ENCODE results near the gene MYORG.
"Not testable (repeated sequence)": the region's sequence is repeated elsewhere in the genome, so short reads cannot be mapped to it uniquely, and the experiment has no call there.

MYORG gene

DNA sequence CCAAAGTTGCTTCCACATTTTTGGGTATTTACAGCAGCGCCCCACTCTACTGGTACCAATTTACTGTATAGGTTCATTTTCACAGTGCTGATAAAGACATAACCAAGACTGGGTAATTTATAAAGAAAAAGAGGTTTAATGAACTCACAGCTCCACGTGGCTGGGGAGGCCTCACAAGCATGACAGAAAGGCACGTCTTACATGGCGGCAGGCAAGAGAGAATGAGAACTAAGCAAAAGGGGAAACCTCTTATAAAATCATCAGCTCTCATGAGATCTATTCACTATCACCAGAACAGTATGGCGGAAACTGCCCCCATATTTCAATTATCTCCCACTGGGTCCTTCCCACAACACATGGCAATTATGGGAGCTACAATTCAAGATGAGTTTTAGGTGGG is 7.9 kb downstream of the MYORG start:
- DNase-seq (ENCODE audit: low read depth), result not testable (repeated sequence)

DNA sequence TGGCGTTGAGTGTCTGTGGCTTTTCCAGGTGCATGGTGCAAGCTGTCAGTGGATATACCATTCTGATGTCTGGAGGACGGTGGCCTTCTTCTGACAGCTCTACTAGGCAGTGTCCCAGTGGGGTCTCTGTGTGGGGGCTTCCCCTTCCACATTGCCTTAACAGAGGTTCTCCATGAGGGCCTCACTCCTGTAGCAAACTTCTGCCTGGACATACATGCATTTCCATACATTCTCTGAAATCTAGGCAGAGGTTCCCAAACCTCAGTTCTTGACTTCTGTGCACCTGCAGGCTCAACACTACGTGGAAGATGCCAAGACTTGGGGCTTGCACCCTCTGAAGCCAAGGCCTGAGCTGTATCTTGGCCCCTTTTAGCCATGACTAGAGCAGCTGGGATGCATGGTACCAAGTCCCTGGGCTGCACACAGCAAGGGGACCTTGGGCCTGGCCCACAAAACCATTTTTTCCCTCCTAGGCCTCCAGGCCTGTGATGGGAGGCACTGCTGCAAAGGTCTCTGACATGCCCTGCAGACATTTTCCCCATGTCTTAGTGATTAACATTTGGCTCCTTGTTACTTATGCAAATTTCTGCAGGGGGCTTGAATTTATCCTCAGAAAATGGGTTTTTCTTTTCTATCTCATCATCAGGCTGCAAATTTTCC is 8.8 kb downstream of the MYORG start:
- DNase-seq (ENCODE audit: low read depth), result not testable (repeated sequence)

DNA sequence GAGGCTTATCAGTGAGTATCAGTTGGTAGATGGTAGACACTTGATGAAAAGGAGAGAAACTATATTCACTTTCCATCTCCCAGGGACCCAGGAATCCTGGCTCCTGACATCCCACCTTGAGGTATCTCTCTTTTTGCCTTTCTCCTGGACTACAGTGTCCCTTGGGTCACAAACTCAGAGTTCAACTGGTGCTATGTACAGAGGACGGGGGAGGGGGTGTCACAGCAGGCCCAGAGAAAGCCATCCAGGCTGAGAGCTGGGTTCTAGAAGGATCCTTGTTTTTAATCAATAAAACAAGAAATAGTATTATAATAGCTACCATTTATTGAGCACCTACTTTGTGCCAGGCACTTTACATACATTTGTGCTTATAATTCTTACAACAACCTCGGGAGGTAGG is 10.3 kb downstream of the MYORG start:
- DNase-seq (ENCODE audit: low read depth), result no peak

DNA sequence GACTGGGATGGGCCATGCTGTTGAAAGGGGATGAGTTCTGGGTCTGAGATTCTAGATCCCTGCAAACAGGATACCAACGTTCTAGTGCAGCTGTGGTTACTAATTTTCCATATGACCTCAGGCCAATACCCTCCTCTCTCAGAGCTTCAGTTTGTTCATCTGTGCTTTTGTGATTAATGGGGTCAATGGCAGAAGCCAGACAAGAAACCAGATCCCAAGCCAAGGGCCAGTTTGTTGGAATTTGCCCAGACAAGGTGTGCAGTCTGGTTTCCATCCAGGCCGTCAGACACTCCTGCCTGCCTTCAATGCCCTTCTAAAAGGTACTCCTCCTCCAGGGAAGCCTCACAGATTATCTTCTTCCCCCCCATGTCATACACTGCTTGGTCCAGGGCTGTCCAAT is 11.4 kb downstream of the MYORG start:
- DNase-seq (ENCODE audit: low read depth), result no peak

DNA sequence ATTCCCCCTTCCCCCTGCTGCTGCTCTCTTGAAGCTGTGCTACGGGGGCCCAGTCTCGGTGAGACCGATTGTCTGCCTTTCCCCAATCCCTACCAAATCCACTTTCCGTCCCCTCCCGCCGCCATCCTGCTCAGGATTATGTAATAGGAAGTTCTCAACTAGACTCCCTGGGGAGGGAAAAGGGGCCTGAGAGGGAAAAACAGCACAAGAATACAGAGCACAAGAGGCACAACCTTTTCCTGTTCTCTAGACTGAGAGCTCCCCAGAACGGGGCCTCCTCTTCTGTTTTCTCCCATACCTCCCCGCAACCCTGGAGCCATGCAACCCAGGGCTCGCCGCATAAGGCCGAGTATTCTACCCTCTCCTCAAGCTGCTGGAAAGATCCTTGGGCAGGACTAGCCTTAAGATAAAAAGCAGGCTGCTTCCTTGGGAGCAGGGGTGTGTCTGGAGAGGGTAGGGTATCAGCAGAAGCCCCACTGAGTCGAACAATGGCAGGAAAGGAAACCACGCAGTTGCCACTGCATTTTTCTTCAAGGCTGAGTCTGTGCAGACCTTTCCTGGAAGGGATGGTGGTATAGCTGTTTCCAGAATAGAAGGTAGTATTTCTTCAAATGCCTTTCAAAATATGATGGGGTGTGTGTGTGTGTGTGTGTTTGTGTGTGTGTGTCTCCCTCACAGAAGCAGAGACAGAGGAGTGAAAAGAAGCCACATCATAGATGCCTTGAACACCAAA is 12.9 kb downstream of the MYORG start:
- no peak for DNase-seq (ENCODE audit: low read depth)

DNA sequence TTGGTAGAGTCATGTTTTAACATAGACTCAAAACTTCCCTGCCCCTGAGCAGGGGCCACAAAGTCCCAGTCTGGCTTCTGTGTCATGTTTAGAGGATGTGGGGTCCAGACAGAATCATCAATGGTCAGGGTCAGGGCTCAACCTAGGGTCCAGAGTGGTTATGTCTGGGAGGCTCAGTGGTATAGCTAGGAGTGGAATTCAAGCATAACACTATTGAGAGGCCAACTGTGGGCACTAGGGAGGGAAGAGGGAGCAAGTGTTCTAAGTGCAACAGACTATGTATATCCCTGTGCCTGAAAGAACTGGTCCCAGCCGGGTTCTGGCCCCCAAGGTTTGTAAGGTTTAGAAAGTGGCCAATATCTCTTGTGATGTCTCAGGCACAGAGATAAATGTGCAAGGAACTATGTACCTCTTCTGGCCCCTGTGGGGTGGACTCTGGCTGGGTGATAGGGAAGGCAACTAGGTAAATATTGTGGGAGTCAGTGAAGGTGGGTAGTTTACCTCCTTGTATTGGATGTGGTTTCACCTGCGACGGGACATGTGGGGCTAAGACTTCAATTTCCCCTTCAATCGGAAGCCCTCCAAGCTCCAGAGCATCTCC is 14.0 kb downstream of the MYORG start:
- no peak for DNase-seq (ENCODE audit: low read depth)

DNA sequence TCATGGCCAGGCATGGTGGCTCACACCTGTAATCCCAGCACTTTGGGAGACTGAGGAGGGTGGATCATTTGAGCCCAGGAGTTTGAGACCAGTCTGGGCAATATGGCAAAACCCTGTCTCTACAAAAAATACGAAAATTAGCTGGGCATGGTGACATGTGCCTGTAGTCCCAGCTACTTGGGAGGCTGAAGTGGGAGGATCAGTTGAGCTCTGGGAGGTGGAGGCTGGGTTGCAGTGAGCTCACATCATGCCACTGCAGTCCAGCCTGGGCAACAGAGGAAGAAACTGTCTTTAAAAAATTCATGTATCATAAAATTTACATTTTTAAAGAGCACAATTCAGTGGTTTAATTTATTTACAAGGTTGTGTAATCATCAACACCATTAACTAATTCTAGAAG is 23.7 kb downstream of the MYORG start:
- not testable (repeated sequence) for DNase-seq (ENCODE audit: low read depth)

DNA sequence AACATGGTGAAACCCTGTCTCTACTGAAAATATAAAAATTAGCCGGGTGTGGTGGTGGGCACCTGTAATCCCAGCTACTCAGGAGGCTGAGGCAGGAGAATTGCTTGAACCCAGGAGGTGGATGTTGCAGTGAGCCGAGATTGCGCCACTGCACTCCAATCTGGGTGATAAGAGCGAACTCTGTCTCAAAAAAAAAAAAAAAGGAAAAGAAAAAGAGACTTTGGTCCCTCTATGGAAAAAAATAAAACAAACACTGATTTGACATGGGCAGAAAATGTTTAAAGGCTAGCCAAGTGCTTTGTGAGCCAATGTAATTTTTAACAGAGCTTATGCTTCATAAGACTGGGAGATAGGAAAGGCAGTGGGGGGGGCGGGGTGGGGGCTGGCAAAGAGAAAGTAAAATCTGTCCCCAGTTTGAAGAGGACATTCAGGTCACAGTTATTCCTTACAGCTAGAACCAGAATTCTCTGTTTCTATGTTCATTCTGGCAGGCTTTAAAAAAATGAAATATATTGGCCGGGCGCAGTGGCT is 24.5 kb downstream of the MYORG start:
- not testable (repeated sequence) for DNase-seq (ENCODE audit: low read depth)

DNA sequence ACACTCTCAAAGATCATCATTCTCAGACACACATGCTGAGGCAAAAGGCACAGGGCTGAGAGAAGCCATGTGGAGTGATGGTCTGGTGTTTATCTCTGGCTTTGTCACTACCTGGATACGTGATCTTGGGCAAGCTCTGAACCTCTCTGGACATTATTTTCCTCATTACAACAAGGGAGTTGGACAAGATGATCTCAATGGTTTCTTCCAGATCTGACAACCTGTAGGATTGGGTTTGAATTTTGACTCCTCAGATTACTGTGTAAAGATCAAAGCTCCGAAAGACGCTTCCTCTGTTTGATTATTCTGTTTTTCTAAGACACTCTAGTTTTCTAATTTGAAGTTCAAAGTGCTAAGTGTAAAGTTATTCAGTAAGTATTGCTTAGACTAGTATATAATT is 27.4 kb downstream of the MYORG start:
- DNase-seq (ENCODE audit: low read depth), result no peak

DNA sequence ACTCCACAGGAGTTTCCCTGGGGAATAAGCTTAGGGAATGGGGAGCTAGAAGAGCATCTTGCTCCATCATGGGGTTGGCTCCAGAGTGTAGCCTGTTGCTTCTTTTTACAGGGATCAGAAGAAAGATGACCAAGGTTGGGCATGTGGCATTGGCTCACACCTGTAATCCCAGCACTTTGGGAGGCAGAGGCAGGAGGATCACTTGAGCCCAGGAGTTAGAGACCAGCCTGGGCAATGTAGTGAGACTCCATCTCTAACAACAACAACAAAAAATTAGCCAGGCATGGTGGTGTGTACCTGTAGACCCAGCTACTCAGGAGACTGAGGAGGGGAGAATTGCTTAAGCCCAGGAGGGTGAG is 28.9 kb downstream of the MYORG start:
- no peak for DNase-seq (ENCODE audit: low read depth)

DNA sequence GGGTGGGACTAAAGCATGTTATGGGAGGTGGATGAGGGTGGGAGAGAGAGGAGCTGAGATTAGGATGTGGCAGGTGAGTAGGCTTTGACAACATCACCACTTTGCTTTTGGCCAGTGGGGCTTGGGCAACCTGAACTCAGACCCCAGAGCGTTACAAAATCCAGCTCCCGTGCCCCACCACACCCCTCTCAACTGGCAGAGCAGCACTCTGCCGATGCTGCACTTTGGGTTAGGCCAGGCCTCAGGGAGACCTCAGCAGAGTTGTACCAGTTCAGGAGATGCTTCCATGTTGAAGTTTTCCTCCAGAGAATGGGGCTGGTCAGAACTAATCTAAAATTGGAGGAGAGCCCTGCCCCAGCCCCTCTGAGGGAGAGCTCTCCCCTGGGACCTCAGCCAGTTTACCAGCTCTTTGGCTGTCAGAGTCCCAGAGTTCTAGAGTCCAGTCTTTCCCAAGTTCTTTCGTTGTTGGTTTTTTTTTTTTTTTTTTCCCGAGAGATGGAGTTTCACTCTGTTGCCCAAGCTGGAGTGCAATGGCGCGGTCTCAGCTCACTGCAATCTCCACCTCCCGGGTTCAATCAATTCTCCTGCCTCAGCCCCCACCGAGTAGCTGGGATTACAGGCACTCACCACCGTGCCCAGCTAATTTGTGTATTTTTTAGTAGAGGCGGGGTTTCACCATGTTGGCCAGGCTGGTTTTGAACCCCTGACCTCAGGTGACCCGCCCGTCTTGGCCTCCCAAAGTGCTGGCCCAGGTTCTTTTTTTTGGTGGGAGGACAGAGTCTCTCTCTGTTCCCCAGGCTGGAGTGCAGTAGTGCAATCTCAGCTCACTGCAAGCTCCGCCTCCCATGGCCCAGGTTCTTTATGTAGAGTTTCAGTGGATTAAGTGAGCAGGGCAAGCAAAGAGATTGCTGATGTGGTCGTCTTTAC is 29.6 kb downstream of the MYORG start:
- no peak for DNase-seq (ENCODE audit: low read depth)

DNA sequence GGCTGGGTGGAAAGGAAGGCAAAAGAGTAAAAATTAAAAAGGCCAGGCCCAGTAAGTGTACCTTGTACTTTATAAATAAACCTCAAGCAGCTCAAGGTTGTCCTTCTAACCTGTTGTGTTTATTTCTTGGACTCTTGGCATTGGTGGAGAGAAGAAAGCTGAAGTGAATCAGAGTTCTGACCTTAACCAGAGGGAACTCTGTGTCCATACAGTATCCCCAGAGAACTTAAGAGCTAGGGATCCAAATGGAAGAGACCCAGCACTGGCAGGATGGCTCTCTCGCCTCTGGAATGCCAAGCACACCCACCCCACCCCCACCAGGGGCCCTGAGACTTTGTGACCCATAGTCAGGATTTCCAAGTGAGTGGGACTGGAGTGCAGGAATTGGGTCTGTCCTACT is 33.1 kb downstream of the MYORG start:
- DNase-seq (ENCODE audit: low read depth), result no peak

DNA sequence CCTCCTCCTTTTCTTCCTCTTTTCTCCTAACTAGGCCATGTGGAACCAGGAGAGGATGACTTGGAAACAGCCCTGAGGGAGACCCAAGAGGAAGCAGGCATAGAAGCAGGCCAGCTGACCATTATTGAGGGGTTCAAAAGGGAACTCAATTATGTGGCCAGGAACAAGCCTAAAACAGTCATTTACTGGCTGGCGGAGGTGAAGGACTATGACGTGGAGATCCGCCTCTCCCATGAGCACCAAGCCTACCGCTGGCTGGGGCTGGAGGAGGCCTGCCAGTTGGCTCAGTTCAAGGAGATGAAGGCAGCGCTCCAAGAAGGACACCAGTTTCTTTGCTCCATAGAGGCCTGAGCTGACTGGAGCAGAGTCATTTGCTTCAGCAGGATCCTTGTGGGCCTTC is 33.6 kb downstream of the MYORG start:
- no peak for DNase-seq (ENCODE audit: low read depth)

DNA sequence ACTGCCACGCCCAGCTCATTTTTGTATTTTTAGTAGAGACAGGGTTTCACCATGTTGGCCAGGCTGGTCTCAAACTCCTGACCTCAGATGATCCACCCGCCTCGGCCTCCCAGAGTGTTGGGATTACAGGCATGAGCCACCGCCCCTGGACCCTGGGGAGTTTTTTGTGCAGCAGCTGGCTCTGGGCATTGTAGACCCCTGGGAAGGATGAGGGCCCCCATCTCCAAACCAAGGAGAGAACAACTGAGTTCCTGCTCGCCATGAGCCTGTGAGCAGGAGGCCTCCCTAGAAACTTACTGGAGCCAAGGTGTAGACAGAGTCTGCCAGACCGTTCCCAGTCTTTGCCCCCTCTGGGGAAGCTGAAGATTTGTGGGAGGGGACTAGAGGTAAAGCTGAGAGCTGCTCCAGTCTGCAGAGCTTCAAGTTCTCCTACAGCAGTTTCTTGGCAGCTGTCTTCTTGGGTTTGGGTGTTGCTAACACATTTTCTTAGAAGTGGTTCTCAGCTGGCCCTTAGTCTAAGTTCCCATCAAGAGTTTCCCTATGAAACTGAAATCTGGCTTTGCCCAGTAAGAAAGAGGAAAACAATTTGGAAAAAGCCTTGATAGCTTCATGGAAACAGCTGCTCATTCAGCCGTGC is 34.9 kb downstream of the MYORG start:
- no peak for DNase-seq (ENCODE audit: low read depth)

DNA sequence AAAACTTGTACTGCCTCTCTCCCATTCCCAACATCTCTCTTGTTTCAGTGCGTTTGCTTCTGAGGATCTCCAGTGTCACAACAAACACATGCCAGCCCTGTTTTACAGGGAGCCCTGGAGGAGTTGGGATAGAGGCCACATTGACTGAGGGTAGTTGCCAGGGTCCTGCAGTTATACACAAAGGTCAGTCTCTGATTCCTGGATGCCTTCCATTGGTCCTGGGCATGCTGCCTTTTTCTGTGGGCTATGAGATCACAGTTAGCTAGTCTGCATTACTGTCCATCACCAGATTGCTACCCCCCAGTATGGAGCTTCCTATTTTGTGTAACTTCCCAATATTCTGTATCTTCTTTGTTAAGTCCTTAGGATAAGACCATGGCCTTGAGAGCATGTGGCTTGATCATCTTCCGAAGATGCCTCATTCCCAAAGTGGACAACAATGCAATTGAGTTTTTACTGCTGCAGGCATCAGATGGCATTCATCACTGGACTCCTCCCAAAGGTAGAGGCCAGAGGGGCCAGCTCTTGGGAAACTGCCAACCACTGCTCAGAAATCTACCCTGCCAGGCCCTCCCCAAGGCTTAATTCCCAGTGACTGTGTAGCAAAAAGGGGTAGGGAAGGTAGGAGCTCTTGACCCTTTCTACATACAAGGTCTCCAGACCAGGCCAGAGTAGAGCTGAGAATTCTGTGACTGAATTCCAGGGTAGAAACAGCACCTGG is 37.9 kb downstream of the MYORG start:
- DNase-seq (ENCODE audit: low read depth), result no peak

DNA sequence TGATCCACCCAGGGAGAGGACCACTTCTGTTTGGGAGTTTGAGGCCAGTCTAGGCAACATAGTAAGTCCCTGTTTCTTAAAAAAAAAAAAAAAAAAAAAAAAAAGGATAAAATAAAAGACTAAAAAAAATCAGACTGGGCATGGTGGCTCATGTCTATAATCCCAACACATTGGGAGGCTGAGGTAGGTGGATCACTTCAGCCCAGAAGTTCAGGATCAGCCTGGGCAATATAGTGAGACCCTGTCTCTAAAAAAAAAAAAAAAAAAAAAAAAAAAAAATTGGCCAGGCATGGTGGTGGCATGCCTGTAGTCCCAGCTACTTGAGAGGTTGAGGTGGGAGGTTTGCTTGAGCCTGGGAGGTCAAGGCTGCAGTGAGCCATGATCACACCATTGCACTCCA is 38.6 kb downstream of the MYORG start:
- not testable (repeated sequence) for DNase-seq (ENCODE audit: low read depth)

DNA sequence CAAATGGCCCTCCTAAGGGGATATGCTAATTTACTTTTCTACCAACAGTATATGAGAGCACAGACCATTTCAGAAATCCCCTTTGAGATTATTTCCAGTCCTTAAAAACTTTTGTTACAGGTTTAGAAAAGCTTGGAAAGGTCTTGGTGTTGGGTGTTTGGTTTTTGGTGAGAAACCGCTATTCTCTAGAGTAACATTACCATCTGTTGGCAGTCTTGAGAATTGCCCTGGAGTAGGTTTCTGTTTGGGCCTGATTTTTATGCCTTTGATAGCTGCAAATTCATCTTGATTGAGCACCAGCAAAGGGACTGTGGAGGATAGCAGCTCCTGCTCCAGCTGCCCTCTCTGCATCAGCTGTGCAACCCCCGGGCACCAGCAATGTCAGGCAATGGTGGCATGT is 39.3 kb downstream of the MYORG start:
- no peak for DNase-seq (ENCODE audit: low read depth)

DNA sequence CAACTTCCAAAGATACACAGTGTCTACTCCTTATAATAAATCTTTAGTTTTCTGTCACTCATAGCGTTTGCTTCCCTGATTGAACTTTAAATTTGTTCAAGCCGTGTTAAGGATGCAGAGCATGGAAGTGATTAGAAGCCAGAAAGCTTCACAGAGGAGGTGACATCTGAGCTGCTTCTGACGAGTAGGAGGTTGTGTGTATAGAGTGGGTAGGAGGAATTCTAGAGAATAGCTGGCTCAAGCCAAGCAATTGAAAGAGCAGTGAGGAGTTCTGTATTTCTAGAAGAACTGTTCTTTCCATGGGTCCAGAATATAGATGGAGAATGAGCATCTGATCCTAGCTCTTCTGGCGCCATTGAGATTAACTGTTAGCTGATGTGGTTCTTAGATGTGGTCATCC is 41.3 kb downstream of the MYORG start:
- DNase-seq (ENCODE audit: low read depth), result no peak

DNA sequence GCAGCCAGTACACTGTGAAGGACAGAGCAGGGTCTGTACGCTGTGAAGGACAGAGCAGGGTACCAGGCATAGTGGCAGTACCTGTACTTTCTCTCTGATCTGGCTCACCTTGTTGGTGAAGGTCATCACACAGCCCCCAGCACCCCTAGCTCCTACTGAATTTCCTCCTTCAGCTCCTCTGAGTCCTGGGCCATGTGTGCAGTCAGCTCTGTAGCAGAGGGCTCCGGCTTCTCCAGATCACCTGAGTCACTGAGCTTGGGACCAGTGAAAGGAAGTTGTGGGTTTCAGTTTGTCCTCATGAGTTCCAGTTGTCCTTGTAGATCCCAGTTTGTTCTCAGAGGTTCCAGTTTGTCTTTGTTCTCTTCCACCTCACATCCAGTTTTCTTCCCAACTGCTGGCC is 41.8 kb downstream of the MYORG start:
- DNase-seq (ENCODE audit: low read depth), result no peak

DNA sequence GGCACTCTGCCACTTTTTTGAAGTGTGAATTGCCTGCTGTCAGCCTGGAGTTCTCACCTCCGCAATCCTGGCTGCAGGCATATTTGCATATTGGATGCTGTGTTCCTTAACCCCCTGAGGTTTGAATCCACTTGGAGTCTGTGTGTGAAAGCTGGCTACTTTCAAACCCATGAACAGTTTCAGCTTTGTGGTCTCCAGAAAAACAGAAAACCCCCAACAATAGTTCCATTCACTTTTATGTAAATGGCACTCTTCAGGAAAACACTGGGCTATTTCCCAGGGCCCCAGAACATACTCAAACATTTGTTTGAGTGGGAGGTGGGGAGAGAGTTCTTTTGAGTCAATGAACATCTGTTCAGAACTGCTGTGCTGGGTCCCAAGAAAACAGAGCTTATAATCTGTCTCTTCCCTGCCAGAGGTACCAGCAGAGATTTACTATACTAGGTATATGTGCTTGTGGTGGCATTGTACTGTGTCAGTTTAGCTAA is 42.3 kb downstream of the MYORG start:
- DNase-seq (ENCODE audit: low read depth), result no peak

DNA sequence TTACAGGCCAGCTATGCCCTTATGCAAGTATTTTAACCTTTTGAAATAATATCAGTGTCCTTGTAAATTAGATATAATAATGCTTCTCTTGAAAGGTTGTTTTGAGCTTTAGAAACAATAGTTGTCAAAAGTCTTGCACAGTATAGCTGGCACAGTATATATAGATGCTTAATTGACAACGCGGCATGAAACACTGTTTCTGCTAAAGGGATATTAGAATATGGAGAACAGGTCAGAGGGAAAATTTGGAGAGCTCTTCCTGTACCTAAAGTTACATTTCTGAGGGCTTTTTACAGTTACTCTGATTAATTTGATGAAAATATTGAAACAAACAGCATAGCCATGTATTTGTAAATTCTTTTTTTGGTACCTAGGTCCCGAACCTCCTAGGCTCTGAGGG is 42.9 kb downstream of the MYORG start:
- DNase-seq (ENCODE audit: low read depth), result no peak

Measured in activated T-cell treated with anti-CD3 and anti-CD28 coated beads for 1 hour (primary cell).